Hematopoietic multipotent progenitor cell treated with erythropoietin and hydrocortisone succinate and interleukin-3 and kit ligand, for 8 days (in vitro differentiated cells): ENCODE measurements around the gene NXN.
"Not testable (repeated sequence)": the region's sequence is repeated elsewhere in the genome, so short reads cannot be mapped to it uniquely, and the experiment has no call there.

Source experiments
- DNase-seq: peaks from one replicate; pipeline ENCODE4 v3.0.0-alpha.2; 2015

The NXN gene

DNA sequence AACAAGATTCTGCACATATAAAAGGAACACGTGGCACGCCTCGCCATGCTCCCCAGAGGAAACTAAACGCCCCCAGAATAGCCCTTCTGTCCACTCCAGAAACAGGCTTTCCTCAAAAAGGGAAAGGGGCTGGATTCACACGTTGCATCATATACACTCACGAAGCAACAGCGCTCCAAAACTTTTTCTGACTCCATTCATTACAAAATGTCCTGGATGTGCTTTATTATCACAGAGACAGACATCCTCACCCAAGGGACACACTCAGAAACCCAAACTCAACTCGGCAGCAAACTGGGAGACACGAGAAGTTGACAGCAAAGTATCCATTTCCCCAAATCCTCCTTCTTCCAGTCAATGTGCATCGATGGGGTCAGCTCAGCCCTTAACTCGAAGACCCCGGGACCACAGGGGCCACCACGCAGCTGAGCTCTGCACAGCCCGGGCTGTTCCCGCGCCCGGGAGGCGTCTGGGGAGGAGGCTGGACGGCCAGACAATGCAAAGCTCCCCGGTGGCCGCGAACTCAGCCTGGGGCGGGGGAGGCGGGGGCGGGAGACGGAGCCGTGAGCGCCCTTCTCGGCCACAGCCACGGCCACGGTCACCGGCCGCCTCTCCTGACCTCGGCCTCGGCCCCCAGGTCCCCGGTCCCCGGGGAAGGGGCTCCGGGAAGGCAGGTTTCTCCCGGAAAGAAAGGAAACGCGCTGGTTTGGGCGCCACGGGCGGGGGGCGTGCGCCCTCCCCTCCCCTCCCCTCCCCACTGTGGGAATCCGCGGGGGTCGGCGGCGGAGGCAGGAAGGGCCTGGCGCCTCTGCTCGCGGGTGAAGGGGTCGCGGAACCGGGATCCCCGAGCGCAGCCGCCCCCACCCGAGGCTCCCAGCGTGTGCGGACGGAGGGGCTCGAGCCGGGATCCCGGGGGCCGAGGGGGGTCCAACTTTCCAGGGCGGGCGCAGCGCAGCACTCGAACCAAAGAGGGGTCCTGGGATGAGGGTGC, 1.2 kb downstream of the NXN start:
- no peak for DNase-seq

DNA sequence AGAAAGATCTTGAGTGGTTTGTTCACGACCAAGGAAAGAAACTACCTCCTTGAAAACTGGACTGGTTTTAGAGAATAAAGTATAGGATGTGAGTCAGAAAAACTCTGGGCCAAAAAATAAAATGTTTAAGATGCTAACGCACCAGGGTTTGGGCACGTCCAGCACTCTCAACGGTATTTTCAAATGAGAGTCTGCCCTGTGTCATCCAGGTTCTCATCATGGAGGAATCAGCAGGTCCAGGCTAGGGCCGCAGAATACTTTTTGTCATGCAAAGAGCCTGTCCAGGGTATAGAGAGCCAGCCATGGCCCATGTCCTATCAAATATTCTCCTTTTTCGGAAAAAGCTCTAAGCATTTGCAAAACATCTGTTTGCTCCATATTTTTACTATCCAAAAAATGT, 2.4 kb downstream of the NXN start:
- no peak for DNase-seq

DNA sequence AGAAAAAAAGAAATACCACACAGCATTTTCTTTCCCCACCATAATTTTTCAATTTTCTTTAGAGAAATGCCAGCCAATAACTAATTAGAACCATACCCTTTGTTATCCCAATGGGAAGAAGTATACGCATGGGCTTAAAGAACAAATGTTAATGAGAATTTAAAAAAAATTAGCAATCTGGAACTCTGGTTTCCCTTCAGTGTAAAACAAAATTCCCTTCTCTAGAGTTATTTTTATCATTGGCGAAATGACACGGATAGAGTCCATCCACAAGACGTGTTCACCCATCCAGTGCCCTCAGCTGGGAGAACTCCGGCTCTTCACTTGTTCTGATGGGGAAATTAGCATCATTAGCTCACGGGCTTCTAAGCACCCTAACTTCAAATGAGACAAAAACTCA, 3.3 kb downstream of the NXN start:
- DNase-seq: no peak

DNA sequence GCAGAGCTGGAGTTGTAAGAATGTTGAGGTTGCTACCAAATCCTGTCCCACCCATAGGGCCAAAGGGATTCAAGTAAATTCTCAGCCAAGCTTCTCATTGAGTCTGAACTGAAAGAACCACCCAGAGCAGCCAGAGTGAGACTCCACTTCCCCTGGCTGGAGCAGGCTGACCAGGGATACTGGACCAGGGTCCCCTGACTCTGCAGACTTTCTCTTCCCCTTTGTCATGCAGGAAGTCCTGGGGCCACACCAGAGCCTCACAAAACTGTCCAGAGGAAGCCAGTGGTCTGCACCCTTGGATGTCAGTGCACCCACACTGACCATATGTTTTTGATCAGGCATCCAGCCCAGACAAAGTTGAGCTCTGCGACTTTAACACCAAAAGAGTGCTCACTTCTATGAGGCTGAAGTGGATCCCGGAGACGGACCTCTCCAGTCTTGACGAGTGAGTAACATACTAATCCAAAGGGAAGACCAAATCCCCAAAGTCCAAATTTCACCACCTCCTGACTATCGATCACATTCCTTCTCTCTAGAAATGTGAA, 4.1 kb downstream of the NXN start:
- DNase-seq: no peak

DNA sequence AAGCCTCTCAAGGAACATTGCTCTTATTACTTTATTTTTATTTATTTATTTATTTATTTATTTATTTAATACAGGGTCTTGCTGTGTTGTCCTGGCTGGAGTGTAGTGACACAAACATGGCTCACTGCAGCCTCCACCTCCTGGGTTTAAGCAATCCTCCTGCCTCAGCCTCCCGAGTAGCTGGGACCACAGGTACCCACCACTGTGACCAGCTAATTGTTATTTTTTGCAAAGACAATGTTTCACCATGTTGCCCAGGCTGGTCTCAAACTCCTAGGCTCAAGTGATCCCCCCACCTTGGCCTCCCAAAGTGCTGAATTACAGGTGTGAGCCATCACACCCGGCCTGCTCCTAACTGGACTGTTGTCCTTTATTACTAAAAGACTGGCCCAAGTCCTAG, 4.8 kb downstream of the NXN start:
- DNase-seq: not testable (repeated sequence)

DNA sequence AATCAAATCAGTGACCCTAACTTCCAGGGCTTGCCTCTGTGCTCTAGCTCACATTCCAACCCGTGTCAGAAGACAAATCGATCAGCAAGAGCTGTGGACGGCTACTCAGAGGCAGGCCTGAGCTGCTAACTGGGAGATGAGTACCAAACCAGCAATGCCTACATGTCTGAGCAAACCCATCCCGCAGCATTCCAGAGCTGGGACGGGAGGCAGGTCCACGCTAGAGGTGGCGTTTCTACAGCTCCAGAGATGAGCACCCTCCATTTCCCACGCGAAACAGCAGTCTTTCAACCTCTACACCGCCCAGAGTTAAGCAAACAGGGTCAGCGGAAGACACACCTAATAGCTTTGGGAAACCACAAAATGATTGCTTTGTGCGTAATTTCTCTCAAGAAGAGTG, 6.5 kb downstream of the NXN start:
- DNase-seq: no peak

DNA sequence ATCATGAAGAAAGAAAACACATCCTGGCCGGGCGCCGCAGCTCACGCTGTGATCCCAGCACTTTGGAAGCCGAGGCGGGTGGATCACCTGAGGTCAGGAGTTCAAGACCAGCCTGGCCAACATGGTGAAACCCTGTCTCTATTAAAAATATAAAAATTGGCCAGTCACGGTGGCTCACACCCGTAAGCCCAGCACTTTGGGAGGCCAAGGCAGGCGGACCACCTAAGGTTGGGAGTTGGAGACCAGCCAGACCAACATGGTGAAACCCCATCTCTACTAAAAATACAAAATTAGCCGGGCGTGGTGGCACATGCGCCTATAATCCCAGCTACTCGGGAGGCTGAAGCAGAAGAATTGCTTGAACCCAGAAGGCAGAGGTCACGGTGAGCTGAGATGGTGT, 7.7 kb downstream of the NXN start:
- DNase-seq: not testable (repeated sequence)

DNA sequence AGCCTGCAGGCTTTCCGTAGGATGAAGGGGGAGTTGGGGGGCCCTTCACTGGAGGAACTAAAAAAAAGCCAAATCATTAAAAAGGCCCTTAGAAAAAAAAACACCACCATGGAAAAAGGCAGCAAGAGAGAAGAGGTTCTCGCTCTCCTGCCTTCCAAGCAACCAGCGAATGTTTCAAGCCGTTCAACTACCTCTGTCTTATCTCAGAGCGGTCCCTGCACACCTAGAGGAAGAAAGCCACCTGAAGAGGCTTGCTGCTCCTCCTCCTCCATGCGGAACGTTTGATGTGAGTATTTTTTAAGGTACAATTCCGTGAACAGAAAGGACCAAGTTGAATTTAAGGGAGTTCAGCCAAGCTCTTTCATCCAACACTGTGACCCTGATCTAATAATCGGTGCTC, 9.2 kb downstream of the NXN start:
- DNase-seq: no peak

DNA sequence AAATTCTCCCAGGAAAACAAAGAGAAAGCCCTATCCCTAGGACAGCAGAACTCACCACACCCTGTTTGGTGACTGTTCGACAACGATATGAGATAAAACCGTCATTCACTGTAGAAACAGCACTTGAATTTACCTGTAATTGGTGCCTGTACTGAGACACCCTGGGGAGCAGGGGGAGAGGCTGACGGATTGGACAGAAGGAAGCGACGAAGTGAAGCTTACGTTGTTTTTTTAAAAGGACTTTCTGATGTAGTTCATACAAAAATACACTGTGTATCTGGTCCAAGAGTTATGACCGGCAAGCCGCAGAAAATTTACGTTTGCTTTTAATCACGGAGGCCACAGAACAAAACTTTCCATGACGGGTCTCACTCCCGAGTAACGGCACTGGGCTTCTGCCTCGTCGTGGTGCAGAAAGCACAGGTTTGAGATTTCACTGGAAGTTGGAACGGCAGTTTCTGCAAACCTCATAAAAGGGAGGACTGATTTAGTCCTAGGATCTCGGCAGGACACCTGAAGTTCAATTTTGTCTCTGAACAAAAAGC, 9.7 kb downstream of the NXN start:
- peak; percentile 16 for DNase-seq

DNA sequence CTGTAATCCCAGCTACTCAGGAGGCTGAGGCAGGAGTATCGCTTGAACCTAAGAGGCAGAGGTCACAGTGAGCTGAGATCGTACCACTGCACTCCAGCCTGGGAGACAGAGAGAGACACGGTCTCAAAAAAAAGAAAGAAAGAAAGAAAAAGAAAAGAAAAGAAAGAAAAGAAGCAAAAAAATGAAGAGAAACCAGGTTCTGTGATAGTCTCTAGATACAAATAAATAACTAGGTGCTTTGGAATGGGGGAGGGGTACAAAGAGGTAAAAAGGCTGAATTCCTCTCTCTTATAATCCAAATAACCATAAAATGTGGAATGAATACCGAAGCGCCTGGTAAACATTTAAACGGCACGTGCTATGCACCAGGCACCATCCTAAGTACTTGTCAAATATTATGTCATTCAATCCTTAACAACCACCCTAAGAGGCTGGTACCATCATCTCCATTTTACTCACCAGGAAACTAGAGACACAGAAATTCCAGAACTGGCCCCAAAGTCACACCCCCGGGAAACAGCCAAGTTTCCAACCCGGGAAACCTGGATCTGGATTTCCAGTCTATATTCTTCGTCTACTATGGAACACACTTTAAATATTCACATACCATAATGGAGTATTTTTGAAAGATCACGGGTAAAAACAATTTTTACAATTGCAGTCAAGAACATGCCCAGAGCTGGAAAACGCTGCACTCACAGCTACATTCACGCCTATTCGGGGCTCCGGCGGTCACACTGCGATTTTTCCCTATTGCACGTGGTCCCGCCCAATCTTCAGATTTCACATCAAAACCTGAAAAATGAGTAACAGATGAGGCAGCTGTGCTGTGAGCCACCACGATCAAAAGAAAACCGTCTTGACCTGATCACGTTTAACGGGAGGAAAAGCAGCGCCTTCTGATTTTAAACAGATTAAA, 10.5 kb downstream of the NXN start:
- no peak for DNase-seq

DNA sequence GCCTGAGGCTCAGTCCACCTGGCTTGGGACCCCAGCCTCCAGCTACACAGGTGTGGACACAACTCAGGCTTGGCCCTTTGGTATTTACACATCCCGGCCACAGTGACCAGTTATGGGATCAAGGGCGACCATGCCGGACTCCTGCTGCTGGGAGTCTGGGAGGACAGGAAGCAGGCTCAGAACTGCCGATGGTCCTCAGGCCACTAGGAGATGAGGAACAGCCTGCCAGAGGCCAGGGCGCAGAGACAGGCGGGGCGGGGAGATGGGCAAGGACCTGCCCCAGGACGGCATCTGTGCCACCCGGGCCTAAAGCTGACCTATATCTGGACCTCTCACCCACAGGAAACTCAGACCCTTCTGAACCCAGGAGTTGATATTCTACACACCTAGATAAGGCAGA, 12.5 kb downstream of the NXN start:
- DNase-seq: no peak

DNA sequence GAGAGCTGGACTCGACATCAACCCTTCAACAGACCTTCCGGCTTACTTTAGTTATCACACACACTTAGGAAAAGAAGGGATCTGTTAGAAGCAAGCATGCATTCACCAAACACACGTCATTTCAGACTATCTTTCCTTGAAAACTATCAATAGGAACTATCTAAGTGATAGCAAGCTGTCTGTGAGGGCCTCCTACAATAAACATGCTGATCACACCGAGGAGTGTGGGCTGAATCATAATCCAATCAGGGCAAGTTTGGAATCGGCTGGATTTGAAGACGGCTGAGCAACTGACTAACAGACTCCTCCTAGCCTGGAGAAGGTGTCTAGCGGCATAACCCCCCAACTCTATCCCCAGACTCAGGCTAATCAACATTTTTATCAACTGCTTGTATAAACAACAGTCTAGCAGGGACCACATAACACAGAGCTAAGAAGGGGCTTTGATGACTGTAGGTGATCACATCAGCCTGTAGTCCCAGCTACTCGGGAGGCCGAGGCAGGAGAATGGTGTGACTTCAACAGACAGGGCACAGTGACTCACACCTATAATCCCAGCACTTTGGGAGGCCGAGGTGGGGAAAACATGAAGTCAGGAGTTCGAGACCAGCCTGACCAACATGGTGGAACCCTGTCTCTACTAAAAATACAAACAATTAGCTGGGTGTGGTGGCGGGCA, 14.1 kb downstream of the NXN start:
- DNase-seq: no peak

DNA sequence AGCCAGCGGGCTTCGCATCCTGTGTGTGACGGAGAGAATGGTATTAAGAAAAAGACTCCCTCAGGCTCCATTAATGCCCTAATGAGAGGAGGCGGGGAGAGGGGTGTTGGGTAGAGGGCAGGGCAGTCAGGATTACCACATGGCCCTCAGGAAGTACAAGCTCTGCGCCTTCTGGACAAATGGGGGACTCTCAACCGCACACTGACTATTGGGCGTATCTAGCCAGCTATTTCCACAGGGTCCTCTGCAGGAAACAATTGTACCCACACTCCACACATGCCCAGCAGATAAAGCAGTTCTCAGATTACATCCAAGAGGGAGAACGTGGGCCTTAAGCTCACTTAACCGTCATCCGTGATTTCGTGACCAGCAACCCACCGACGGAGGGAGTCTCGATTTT, 14.7 kb downstream of the NXN start:
- no peak for DNase-seq

DNA sequence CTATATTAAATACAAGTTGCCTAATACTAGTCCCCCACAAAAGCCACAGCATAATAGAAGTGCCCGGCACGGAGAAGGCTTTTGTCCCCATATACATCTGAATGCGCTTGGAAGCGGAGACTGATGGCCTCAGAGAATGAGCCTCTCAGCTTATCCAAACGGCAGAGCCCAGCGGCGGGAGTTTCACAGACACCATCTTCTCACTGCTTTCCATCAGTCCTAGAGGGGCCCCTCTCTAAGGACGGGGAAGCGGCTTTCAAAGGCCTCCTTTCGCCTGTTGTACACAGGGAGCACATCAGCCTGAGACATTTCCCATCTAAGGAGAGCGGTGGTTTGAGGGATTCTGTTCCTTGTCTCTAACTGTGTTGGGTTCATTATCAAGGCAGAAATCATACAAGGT, 16.9 kb downstream of the NXN start:
- DNase-seq: no peak

DNA sequence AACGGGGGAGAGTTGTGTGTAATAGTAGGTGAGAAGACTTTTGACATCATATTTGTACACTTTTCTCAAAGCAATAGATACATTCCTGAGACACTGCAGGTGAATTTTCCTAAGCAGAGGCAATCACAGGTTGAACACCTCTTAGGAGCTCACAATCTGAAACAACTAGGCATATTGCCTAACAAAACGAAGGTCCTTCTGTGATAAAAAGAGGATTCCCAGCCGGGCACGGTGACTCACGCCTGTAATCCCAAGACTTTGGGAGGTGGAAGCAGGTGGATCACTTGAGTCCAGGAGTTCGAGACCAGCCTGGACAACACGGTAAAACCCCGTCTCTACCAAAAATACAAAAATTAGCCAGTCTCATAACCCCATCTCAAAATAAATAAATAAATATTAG, 17.4 kb downstream of the NXN start:
- DNase-seq: no peak

DNA sequence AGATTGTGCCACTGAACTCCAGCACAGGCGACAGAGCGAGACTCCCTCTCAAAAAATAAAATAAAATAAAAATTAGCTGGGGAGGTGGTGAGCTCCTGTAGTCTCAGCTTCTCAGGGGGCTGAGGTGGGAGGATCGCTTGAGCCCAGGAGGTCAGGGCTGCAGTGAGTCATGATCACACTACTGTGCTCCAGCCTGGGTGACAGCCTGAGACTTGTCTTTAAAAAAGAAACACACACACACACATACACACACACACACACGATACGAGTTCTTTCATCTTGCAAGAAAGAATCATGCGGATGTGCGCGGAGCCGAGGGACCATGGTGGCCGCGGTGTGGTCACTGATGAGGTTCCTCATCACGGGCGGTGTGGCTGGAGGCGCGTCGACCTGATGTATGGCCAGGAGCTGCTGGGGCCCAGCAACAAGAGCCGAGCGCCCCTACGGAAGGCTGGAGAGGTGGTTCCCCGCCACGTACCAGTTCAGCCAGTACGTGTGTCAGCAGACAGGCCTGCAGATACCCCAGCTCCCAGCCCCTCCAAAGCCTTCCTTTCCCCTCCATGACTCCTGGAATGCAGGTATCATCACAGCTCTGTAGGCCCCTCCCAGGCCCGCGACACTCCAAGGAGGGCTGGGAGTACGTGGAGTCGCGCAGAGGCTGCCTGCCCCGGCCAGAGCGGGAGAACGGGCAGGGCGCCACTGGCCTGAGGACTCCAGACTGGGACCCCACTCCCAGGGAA, 20.7 kb downstream of the NXN start:
- DNase-seq: no peak

DNA sequence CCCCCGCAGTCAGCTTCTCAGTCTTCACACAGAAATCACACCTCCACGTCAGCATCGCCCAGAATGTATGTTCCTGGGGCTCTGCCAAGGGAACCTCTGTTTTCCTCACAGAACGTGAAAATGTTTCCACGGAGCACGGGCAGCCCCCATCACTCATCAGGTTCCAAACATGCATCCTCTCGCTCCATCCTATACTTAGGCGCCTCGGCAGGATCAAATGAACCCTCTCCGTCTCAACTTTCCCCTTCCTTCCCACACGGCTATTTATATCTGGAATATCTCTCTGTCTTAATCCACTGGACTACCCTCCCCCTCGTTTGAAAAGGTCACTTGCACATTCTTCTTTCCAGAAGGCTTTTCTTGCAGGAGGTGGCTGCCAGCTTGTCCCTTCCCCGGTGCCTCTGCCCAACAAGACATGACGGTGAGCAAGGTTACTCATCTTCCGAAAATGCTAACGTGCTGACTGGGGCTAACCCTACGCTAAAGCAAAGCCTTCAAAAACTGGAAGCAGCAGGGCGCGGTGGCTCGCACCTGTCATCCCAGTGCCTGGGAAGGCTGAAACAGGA, 21.6 kb downstream of the NXN start:
- no peak for DNase-seq

DNA sequence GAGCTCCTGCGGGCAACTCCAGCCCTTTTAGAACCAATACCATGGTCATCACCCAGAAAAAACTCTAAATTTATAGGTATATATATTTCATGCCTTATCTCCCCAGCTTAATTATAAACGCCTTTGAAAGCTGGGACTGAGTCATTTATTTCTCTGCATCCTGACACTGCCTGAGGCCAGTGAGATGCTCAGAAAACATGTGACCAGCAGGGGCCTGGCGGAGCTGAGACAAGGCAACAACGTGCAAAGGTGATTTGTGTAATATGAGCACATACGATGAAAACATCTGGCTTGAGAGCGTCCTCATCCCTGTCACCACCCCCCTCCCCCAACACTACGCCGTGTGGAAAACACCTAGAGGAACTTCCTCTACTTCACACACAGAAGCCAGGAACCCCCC, 22.7 kb downstream of the NXN start:
- no peak for DNase-seq

DNA sequence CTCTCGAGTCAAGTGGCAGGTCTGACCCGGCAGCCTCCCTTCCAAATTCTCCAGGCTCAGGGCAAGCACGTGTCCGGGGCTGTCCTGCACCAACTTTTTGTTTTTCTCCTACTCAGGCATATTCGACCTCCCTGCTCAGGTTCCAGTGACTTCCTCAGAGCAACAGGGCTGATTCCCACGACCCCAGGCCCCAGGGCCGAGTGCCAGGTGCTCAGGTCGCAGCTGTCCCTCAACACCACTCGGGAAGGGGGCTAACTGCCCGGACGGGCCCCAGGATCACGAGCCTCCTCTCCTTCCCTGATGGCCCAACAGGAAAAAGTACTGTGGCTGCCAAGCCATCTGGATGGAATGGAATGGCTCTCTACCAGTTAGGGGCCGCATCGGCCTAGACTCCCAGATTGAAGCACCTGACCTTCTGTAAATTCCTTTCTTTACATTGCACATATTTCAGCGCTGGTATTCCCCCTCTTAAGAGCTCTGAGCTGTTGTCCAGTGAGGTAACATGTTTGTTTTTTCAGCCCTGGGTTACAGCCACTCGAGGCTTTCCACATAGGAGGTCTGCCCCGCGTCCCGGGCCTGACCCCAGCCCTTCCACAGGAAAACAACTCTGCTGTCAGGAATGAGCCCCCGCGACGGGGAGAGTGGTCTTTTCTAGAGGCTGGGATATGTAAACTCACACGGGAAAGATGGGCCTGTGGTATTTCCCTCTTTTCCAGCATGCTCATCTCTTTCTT, 25.0 kb downstream of the NXN start:
- DNase-seq: no peak

DNA sequence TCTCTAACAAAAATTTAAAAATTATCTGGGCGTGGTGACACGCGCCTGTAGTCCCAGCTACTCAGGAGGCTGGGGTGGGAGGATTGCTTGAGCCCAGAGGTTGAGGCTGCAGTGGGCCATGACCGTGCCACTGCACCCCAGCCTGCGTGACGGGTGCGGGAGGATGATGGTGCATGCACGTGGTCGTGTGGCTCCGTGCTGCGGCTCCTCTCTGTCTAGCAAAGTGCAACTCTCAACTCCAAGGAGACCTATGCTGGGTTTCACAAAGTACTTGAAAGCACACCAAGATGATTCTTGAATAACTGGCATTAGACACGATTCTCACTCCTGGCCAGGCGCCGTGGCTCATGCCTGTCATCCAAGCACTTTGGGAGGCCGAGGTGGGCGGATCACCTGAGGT, 25.8 kb downstream of the NXN start:
- no peak for DNase-seq

DNA sequence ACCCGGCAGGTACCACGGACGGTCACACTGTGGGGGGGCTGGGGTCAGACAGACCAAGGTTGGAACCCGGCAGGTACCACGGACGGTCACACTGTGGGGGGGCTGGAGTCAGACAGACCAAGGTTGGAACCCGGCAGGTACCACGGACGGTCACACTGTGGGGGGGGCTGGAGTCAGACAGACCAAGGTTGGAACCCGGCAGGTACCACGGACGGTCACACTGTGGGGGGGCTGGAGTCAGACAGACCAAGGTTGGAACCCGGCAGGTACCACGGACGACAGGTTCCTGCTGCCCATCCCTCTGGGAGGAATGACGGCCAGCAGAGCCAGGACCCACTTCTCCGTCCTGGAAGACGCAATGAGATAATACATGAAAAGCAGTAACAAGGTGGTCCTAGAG, 27.0 kb downstream of the NXN start:
- not testable (repeated sequence) for DNase-seq
